Right cardiac atrium (tissue), 5 donors: ENCODE data around the gene NAV1. TPM values are rescaled to one million over a fixed set of nuclear protein-coding genes. Genes with fewer than 3 reads are reported as not detected.
"Not testable (repeated sequence)": the region's sequence is repeated elsewhere in the genome, so short reads cannot be mapped to it uniquely, and the experiment has no call there.

Experiments
- ATAC-seq, 2 donors: fragments of 200-7000 bp; cut with Tn5 transposase; one replicate each; pipeline versions ENCODE4 v1.8.0 to v1.9.1; 2020; ENCODE audit warnings: moderate library complexity in 2 of 2, mild to moderate bottlenecking in 1 of 2
- DNase-seq, 3 donors: peaks; one replicate each; pipeline ENCODE4 v3.0.0-alpha.2; 2020
- H3K27ac ChIP-seq: one replicate; pipeline ENCODE4 v1.5.1; 2013; ENCODE audit warnings: mild to moderate bottlenecking, low read length, control low read depth, moderate library complexity
- H3K27me3 ChIP-seq: one replicate; pipeline ENCODE4 v1.6.1; 2013; ENCODE audit not compliant: control insufficient read depth, insufficient read depth
- H3K4me1 ChIP-seq: one replicate; pipeline ENCODE4 v1.6.1; 2013; ENCODE audit warnings: low read length; ENCODE audit not compliant: control insufficient read depth, insufficient read depth
- H3K4me3 ChIP-seq: one replicate; pipeline ENCODE4 v1.5.1; 2013; ENCODE audit warnings: low read length, control low read depth
- H3K9me3 ChIP-seq: one replicate; pipeline ENCODE4 v1.6.1; 2013; ENCODE audit warnings: low read length; ENCODE audit not compliant: control insufficient read depth
- WGBS: extraction: QIAGEN DNeasy Blood & Tissue Kit; methylation state at CpG from one replicate; pipeline ENCODE4 v1.1.7; 2013; 5-methylcytosine and 5-hydroxymethylcytosine counted together
- intact Hi-C, 4 donors: fragments of 100-400 bp; cut with DNase I; formaldehyde crosslinking; loops; one replicate each; pipeline versions ENCODE4 v1.11.0 to v1.14.0; 2022 to 2023
- polyA plus RNA-seq: library from polyadenylated mRNA; stranded (reverse); fragments of 200-250 nt; gene quantifications from one replicate; pipeline ENCODE4 v1.2.3, GENCODE V29; 2013
- total RNA-seq, 4 donors: library from RNA; stranded (reverse); fragmentation: NEBNext Ultra II Directional; extraction: Animal tissue kit (Norgen Biotek cat#: 25700); gene quantifications; one replicate each; pipeline ENCODE4 v1.2.1, GENCODE V29; 2021
- donor health status: healthy with polysubstance abuse.
- donor health status: DM: no; HTN: yes; CAD: no.
- donor health status: DM: no; HTN: no; CAD: no.
- donor health status: DM: no; HTN: yes; CAD: no; lungs with severe emphysema.
- donor health status: DM: yes; HTN: yes; CAD: no.

The NAV1 gene
- total and polyA plus RNA-seq, 5 donors = 8.0 to 29.1 (median 16.7) TPM

DNA sequence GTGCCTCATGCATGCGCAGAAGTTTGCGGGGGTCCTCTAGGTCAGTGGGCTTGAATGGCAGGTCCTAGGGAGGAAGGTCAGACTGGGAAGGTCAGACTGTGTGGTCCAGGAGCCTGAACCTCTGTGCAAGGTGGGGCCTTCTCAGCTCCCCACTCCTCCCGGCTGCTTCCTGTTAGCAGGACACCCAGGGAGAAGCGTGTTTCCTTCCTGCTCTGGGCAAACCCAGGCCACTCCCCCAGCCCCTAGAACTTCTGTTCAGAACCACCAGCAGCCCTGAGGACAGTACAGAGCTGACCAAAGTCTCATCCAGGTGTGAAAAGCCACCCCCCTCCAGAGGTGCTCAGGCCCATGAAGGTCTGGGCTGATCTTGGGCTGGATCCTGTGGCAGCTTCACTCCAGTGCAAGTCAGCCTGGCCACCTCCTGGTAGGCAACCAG lies 29.9 kb downstream of the NAV1 start:
- H3K4me3 ChIP-seq = no peak overlapping the region
- no peaks in the 10 kb centered on the region for H3K27me3 ChIP-seq
- WGBS = 78% methylated on average over 4 of the region's 4 CpGs
- H3K4me1 ChIP-seq = peaks cover 22% of the 10 kb centered on the region
- H3K9me3 ChIP-seq = no peaks in the 10 kb centered on the region
- intact Hi-C loops = loop anchor here in 1 of 4 donors (10.0 kb wide), 1 partner anchor 66 kb away; no protein-coding TSS in a partner anchor
- no peak for DNase-seq
- ATAC-seq = peak in 1 of 2 donors; percentile 22
- no peak overlapping the region for H3K27ac ChIP-seq

DNA sequence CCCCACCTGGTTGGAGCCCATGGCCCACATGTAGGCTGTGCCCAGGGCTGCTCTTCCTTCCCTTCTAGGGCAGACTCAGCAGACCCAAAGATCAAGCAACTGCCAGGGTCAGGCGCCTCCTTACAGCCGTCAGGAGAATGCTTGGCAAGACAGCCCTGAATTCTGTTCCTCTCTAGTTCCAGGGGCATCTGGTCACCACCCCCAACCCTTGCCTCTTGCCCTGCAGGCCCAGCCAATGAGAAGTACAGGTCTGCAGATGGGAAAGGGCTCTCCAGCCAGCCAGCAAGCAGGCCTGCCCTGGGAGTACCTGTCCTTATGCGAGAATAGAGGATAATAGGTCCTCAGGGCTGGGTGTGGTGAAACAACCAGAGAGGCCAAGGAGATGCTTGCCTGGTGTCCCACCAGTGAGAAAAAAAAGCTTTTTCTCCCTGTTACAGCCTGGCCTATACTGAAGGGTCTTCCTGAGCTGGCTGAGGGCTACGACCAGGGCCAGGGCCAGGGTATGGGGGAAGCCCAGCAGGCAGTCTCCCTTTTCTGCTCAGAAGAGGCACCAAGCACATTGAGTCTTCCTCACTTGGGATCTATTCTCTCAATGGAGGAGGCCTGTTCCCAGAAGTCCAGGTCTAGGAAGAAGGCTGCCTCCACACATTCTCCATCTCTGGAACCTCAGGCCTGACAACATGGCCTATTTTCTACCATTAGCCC lies 31.4 kb downstream of the NAV1 start:
- no peak for DNase-seq
- Histone ChIP-seq H3K4me1 (peaks cover 24% of the 10 kb centered on the region), H3K27ac (no peak overlapping the region), H3K27me3 (no peaks in the 10 kb centered on the region), H3K4me3 (no peak overlapping the region), H3K9me3 (no peaks in the 10 kb centered on the region)
- ATAC-seq = no peak
- whole genome bisulfite sequencing = 79% methylated on average over 4 of the region's 4 CpGs
- intact Hi-C loops = no loop called here

DNA sequence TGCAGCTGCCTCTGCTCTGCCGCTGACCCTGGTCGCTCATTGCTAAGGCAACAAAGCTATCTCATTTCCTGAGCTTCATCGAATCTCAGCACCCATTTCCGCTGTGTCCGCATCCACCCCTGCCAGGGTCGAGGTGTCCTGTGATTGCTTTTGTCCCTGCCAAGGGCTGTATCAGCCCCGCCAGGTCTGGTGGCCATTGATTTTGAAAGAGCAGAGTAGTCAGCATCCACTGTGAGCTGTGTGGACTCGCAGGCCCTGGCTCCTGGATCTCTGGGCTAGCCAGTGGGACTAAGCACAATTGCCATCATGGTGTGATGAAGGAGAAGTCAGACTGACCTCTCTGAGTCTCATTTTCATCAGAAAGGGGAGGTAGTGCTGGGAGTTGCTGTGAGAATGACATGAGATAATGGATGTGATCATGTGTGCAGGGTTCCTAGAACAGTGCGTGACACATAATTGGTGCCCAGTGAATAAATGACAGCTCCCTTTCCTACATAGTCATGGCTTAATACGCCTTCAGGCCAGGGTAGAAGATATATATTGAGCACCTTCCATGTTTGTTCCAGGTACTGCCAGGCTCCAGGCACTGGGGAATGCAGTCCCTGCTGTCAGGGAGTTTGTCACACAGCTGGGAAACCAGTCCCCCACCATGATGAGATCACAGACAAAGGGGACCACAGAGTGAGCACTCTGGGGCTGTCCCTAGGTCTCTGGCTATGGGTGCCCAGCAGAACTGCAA lies 32.1 kb downstream of the NAV1 start:
- no peaks in the 10 kb centered on the region for H3K9me3 ChIP-seq
- H3K4me3 ChIP-seq = no peak overlapping the region
- H3K4me1 ChIP-seq = peaks cover 24% of the 10 kb centered on the region
- intact Hi-C loops = no loop called here
- H3K27ac ChIP-seq = no peak overlapping the region
- H3K27me3 ChIP-seq = no peaks in the 10 kb centered on the region
- WGBS = 72% methylated on average over 10 of the region's 10 CpGs
- peak; percentile 37 to 61 for ATAC-seq
- DNase-seq = no peak

DNA sequence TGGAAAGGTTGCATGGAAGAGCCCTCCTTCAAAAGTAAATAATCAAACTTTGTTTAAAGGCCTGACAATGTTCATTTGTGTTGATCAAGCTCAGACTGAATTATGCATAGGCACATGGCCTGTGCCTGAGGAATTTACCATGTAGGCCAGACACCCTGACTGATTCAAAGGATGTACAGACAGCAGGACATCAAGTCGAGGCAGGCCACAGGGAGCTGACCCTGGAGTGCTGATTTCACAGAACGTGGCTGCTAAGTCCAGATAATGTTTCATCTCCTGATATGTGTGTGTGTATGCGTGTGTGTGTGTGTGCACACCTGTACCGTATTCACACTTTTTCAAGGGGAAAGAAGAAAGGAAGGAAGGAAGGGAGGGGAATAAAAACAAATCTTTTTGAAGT lies 34.1 kb downstream of the NAV1 start:
- no peak for ATAC-seq
- no peaks in the 10 kb centered on the region for H3K27me3 ChIP-seq
- H3K27ac ChIP-seq = no peak overlapping the region
- peaks cover 15% of the 10 kb centered on the region for H3K4me1 ChIP-seq
- H3K4me3 ChIP-seq = no peak overlapping the region
- intact Hi-C loops = no loop called here
- H3K9me3 ChIP-seq = no peaks in the 10 kb centered on the region
- no peak for DNase-seq
- 62% methylated on average over 4 of the region's 4 CpGs for WGBS

DNA sequence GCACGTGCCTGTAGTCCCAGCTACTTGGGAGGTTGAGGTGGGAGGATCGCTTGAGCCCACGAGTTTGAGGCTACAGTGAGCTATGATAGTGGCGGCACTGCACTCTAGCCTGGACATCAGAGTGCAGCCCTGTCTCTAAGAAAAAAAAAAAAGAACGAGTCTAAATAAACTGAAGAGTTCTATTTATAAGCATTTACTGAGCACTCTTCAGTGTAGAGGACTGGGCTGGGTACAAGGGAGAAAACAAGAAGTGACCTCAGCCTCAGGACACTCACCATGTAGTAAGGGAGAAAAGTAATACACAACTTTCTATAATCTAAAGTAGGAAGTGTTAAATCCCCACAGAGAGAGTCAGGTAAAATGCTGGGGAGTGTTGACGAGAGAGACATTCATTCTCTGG lies 35.0 kb downstream of the NAV1 start:
- Histone ChIP-seq H3K27me3 (no peaks in the 10 kb centered on the region), H3K9me3 (no peaks in the 10 kb centered on the region), H3K27ac (no peak overlapping the region), H3K4me3 (no peak overlapping the region), H3K4me1 (peaks cover 13% of the 10 kb centered on the region)
- 79% methylated on average over 6 of the region's 6 CpGs for WGBS
- DNase-seq = no peak
- no peak for ATAC-seq
- intact Hi-C loops = no loop called here

DNA sequence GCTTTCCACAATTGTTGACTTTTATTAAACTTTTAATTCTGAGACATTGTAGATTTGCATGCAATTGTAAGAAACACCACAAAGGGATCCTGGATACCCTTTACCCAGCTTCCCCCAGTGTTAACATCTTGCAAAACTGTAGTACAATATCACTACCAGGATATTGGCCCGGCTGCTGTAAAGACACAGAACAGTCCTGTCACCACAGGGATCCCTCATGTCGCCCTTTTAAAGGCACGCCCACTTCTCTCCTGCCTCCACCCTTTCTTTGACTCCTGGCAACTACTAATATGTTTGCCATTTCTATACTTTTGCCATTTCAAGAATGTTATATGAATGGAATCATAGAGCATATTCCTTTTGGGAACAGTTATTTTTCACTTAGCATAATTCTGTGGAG lies 37.0 kb downstream of the NAV1 start:
- no peaks in the 10 kb centered on the region for H3K27me3 ChIP-seq
- ATAC-seq = no peak
- no peak overlapping the region for H3K4me3 ChIP-seq
- 82% methylated on average over 3 of the region's 3 CpGs for WGBS
- H3K9me3 ChIP-seq = no peaks in the 10 kb centered on the region
- H3K27ac ChIP-seq = no peak overlapping the region
- intact Hi-C loops = no loop called here
- no peak for DNase-seq
- peaks cover 4% of the 10 kb centered on the region for H3K4me1 ChIP-seq

DNA sequence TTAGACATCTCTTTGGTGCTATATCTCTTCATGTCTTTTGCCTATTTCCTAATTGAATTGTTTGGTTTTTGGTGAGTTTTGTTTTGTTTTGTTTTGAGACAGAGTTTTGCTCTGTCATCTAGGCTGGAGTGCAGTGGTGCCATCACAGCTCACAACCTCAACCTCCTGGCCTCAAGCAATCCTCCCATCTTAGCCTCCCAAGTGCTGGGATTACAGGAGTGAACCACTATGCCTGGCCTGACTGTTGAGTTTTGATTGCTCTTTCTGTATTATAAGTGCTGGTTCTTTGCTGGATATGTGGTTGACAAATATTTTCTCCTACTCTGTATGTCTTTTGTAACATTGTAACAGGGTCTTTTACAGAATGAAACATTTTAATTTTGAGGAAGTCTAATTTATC lies 38.0 kb downstream of the NAV1 start:
- ATAC-seq (no peak), DNase-seq (no peak)
- Histone ChIP-seq H3K4me3 (no peak overlapping the region), H3K9me3 (no peaks in the 10 kb centered on the region), H3K27me3 (no peaks in the 10 kb centered on the region), H3K27ac (no peak overlapping the region), H3K4me1 (peaks cover 2% of the 10 kb centered on the region)
- intact Hi-C loops = no loop called here

DNA sequence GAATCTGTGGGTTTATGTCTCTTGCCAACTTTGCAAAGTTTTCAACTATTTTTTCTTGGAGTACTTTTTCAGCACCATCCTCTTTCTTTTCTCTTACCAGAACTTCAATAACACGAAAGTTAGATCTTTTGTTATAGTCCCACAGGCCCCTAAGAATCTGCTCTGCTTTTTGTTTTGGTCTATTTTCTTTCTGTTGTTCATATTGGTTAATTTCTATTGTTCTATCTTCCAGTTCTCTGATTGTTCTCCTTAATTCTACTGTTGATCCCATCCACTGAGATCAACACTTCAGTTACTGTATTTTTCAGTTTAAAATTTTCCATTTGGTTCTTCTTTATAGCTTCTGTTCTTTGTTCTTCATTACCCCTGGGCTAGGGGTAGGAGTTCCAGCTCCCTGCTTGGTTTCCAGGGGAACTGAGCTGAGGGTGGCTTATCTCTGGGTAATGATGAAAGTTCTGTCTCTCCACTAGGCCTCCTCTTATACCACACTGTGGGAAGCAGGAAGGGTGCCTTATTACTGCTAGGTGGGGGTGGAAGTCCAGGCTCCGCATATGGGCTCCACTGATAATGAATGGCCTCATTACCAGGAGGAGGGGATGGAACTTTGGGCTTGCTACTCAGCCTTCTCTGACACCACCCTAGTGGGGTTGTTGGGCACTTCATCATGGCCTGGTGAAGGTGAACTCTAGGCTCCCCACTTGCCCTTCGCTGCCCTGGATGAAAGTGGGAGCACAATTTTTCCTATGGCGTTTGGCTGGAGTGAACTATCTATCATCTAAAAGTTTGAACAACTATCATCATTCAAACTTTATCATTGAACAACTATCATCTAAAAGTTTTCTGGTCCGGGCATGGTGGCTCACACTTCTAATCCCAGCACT lies 39.3 kb downstream of the NAV1 start:
- Histone ChIP-seq H3K27ac (no peak overlapping the region), H3K4me1 (peaks cover 5% of the 10 kb centered on the region), H3K4me3 (no peak overlapping the region), H3K27me3 (no peaks in the 10 kb centered on the region), H3K9me3 (no peaks in the 10 kb centered on the region)
- no peak for ATAC-seq
- intact Hi-C loops = no loop called here
- 96% methylated on average over 5 of the region's 5 CpGs for WGBS
- no peak for DNase-seq

DNA sequence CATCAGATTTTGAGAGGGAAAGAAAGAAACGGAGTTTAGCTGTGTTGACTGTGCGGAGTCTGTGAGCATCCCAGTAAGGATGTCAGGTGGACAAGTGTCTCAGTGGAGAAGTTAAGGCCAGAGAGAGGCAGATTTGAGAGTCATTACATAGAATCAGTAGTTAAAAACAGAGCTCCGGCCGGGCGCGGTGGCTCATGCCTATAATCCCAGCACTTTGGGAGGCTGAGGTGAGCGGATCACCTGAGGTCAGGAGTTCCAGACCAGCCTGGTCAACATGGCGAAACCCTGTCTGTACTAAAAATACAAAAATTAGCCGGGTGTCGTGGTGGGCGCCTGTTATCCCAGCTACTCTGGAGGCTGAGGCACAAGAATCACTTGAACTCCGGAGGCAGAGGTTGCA lies 42.4 kb downstream of the NAV1 start:
- DNase-seq, H3K4me3 ChIP-seq, ATAC-seq, H3K27me3 ChIP-seq, H3K9me3 ChIP-seq, H3K4me1 ChIP-seq, intact Hi-C loops, H3K27ac ChIP-seq: not testable (repeated sequence)
- 96% methylated on average over 12 of the region's 12 CpGs for WGBS

DNA sequence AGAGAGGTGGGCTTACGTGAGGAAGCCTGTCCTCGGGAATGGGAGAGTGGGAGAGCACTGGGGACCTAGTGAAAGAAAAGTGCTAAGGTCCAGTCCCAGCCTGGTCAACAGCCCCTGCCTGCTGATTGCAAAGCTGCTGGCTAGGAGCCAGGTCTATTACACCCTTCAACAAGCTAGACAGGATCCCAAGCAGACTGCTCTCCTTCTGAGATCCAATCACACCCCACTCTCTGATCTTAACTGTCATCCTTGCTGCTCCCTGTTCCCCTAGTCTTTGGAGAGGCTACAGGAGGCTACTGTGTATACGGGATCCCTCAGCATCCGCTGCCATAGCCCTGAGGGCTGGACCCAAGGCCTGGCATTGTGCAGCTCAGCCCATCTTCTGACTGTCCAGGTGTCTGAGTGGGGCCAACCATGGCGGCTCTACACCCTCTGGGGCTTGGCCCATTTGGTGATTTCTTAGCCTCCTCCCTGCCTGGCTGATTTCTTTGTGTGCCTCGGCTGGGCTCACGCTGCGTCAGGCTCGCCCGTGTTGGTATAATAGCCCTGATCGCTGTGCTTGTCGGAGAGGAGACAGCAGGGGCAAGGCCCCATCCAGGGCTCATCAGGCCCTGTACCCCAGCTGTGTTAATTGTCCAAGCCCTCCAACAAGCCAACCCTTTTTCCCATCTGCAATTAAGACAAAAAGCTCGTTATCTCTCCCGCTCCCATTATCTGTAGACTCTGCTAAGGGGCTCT lies 43.9 kb downstream of the NAV1 start:
- Histone ChIP-seq H3K27me3 (no peaks in the 10 kb centered on the region), H3K4me1 (peaks cover 7% of the 10 kb centered on the region), H3K27ac (no peak overlapping the region), H3K9me3 (no peaks in the 10 kb centered on the region), H3K4me3 (no peak overlapping the region)
- 82% methylated on average over 14 of the region's 14 CpGs for WGBS
- intact Hi-C loops = no loop called here
- ATAC-seq = peak; percentile 40 to 59
- peak in 1 of 3 donors; percentile 50 for DNase-seq
